ENCODE data around the gene PPP2R1B. TPM values are rescaled to one million over a fixed set of nuclear protein-coding genes. Genes with fewer than 3 reads are reported as not detected.

Gene PPP2R1B
- total and polyA plus RNA-seq, 2 of the 8 experiments (the other 6 are each of a cell fraction or from before 2014, with no cell fraction given) = 25.8 to 87.0 TPM

- no peak for DNase-seq (ENCODE audit: low read depth in 1 of 2, low spot score in 2 of 2)
- H3K27me3 ChIP-seq (replicated peaks in 1 of 4; ENCODE audit: control insufficient read depth in 3 of 4, extremely low read depth in 1 of 4, insufficient read depth in 3 of 4, low read length in 3 of 4) = no peaks in the 10 kb centered on the region
- no peak overlapping the region for H2BK12ac ChIP-seq (ENCODE audit: low read depth, low read length)
- no peak overlapping the region for H3K9ac ChIP-seq (replicated peaks in 1 of 4; ENCODE audit: extremely low read depth in 1 of 4, low read depth in 3 of 4, low read length in 3 of 4)
- WGBS, 2 experiments (ENCODE audit: extremely low coverage in 1 of 2, insufficient coverage in 1 of 2, insufficient read length in 1 of 2, insufficient replicate concordance in 2 of 2, low coverage in 1 of 2, low lambda C conversion rate in 2 of 2, missing lambda C conversion rate in 1 of 2) = 93% methylated on average over 6 of the region's 6 CpGs; no CpG with 5 or more reads in 1 of the 2 experiments
- no peaks in the 10 kb centered on the region for H3K4me1 ChIP-seq (replicated peaks in 1 of 4; ENCODE audit: control insufficient read depth in 3 of 4, insufficient read depth in 4 of 4, low read length in 3 of 4)
- H3K36me3 ChIP-seq (ENCODE audit: control insufficient read depth in 2 of 4, insufficient read depth in 4 of 4, low read length in 3 of 4) = peaks cover 4 to 72% (median 29%) of the 10 kb centered on the region in 4 experiments; a peak in 7 of 8 replicates
- ChIA-PET CTCF (ENCODE audit: partially characterized antibody) (no interaction called here), POLR2A (ENCODE audit: partially characterized antibody) (no interaction called here)
- H3K56ac ChIP-seq (replicated peaks; ENCODE audit: insufficient read length, low read depth, low read length) = no peak overlapping the region
- no peaks in the 10 kb centered on the region for H3K23me2 ChIP-seq (ENCODE audit: low read depth, low read length)
- H3K4me3 ChIP-seq (ENCODE audit: extremely low read depth in 1 of 4, insufficient read depth in 2 of 4, low read depth in 3 of 4, low read length in 4 of 4) = no peak overlapping the region
- no peak overlapping the region for H3K4ac ChIP-seq (replicated peaks; ENCODE audit: insufficient read length, low read depth, low read length)
- H3K27ac ChIP-seq (ENCODE audit: low read depth, low read length) = no peak overlapping the region
- no peak overlapping the region for H4K91ac ChIP-seq (replicated peaks; ENCODE audit: insufficient read length, low read length)
- H2BK120ac ChIP-seq (replicated peaks; ENCODE audit: low read depth, low read length) = no peak overlapping the region
- no peak overlapping the region for H2BK20ac ChIP-seq (ENCODE audit: low read length)
- H3K9me3 ChIP-seq (ENCODE audit: insufficient read depth in 2 of 2, low read depth in 1 of 2, low read length in 1 of 2) = no peaks in the 10 kb centered on the region
- H2AK5ac ChIP-seq (ENCODE audit: low read depth, low read length) = no peak overlapping the region
- H2BK5ac ChIP-seq (ENCODE audit: low read depth, low read length) = no peak overlapping the region
- peaks cover 0 to 4% of the 10 kb centered on the region in 2 experiments for H4K20me1 ChIP-seq (replicated peaks in 1 of 2; ENCODE audit: control insufficient read depth in 1 of 2, insufficient read depth in 2 of 2, low read length in 2 of 2)
- H2AFZ ChIP-seq (ENCODE audit: low read length) = no peak overlapping the region
- no peak overlapping the region for H2BK15ac ChIP-seq (ENCODE audit: low read length)
- no peak overlapping the region for H3K18ac ChIP-seq (ENCODE audit: extremely low read depth, low read length)
- no peak for FAIRE-seq
- H3K23ac ChIP-seq (ENCODE audit: insufficient read length) = no peak overlapping the region
- H3K79me2 ChIP-seq (ENCODE audit: control insufficient read depth in 1 of 2, insufficient read depth in 2 of 2, low read length in 2 of 2) = no peaks in the 10 kb centered on the region
- H3K79me1 ChIP-seq (ENCODE audit: low read depth, low read length) = no peaks in the 10 kb centered on the region; the same call in 1 of the 2 replicates
- no peak overlapping the region for H3K14ac ChIP-seq (ENCODE audit: insufficient read length)
- H4K8ac ChIP-seq (ENCODE audit: extremely low read depth, insufficient read depth, low read length) = no peak overlapping the region
- no peak overlapping the region for H4K5ac ChIP-seq (ENCODE audit: insufficient read length, low read depth, low read length)
- no peak overlapping the region for H3K4me2 ChIP-seq (ENCODE audit: insufficient read depth in 1 of 2, low read depth in 2 of 2, low read length in 2 of 2)
- no peak for TF ChIP-seq ASH2L (IDR thresholded peaks at IDR 0.05; ENCODE audit: low read length)
- TF ChIP-seq POU5F1 (IDR thresholded peaks at IDR 0.05; ENCODE audit: low read depth, low read length) = no peak
- TF ChIP-seq POLR2A (IDR thresholded peaks at IDR 0.05; ENCODE audit: control extremely low read depth in 1 of 2, low read depth in 2 of 2, low read length in 2 of 2) = no peak
- TF ChIP-seq BACH1 (IDR thresholded peaks at IDR 0.05; ENCODE audit: low read length) = no peak
- no peak for TF ChIP-seq SP2 (IDR thresholded peaks at IDR 0.05; ENCODE audit: low read length)
- no peak for TF ChIP-seq SRF (IDR thresholded peaks at IDR 0.05; ENCODE audit: low read depth, low read length)
- no peak for TF ChIP-seq MAFK (IDR thresholded peaks at IDR 0.05; ENCODE audit: low read depth, low read length)
- no peak for TF ChIP-seq RNF2 (IDR thresholded peaks at IDR 0.05; ENCODE audit: borderline replicate concordance, low read depth, low read length, missing control alignments, poor library complexity, severe bottlenecking)
- no peak for TF ChIP-seq GTF2F1 (IDR thresholded peaks at IDR 0.05; ENCODE audit: borderline replicate concordance, low read depth, low read length)
- TF ChIP-seq SIX5 (IDR thresholded peaks at IDR 0.05; ENCODE audit: low read depth, low read length) = no peak
- TF ChIP-seq POLR2AphosphoS5 (IDR thresholded peaks at IDR 0.05; ENCODE audit: low read depth, low read length) = no peak
- no peak for TF ChIP-seq RXRA (IDR thresholded peaks at IDR 0.05; ENCODE audit: insufficient read depth, low read depth, low read length)
- TF ChIP-seq SIRT6 (IDR thresholded peaks at IDR 0.05; ENCODE audit: low read length) = no peak
- TF ChIP-seq CBX5 (IDR thresholded peaks at IDR 0.05; ENCODE audit: low read depth, low read length) = no peak
- no peak for TF ChIP-seq EZH2 (IDR thresholded peaks at IDR 0.05; ENCODE audit: low read depth, low read length, severe bottlenecking)
These were observed 20.3 kb downstream of the PPP2R1B start for GRCh38 chr11:111745719-111746504.

All from H1 (cell line).